Endothelial cell of umbilical vein (primary cell): ENCODE results near the gene NUDT13.

Source experiments
- CTCF ChIP-seq, 2 donors: IDR thresholded peaks; 1 replicate in 1 of 2; 2 replicates in 1 of 2; pipeline ENCODE4 v1.5.1; 2011; ENCODE audit warnings: low read length in 2 of 2, mild to moderate bottlenecking in 2 of 2, moderate library complexity in 2 of 2, control low read depth in 1 of 2, inconsistent platforms in 1 of 2, low read depth in 1 of 2; ENCODE audit not compliant: insufficient read depth in 1 of 2; ENCODE audit errors: extremely low read depth in 1 of 2
- MAX ChIP-seq: IDR thresholded peaks from 2 replicates; pipeline ENCODE4 v1.6.1; 2011; ENCODE audit not compliant: insufficient read depth, insufficient read length

GRCh38 chr10:73166972-73167371, 56.7 kb downstream of the NUDT13 start:
- TF ChIP-seq MAX (no peak), CTCF (IDR thresholded peaks at IDR 0.05; ENCODE audit: extremely low read depth in 1 of 2, insufficient read depth in 1 of 2, low read depth in 1 of 2, low read length in 2 of 2) (no peak)
